IPS-NIHi11 (cell line): ENCODE results near the gene MFSD12.

Experiments used
- DNase-seq: peaks from one replicate; pipeline ENCODE4 v3.0.0; 2012; ENCODE audit warnings: mixed read lengths, low spot score

The MFSD12 gene

GRCh38 chr19:3557461-3558248, at the start of gene MFSD12:
Gene MFSD12, minus strand, starts transcription at chr19:3557586. Its CDS starts 183 bp downstream, at chr19:3557403.
- peak; percentile 100 for DNase-seq

- peak; percentile 90 for DNase-seq
These were observed 49.4 kb upstream of the MFSD12 start, which contains the start of gene TBXA2R for GRCh38 chr19:3606690-3607289. Gene TBXA2R, minus strand, starts transcription at chr19:3606875. Its CDS starts 6,241 bp downstream, at chr19:3600634.

- peak; percentile 76 for DNase-seq
These were observed 48.8 kb upstream of the MFSD12 start for GRCh38 chr19:3606174-3606689.

- DNase-seq, result no peak
These were observed 48.4 kb upstream of the MFSD12 start for GRCh38 chr19:3605770-3606169.

GRCh38 chr19:3605361-3605760, 48.0 kb upstream of the MFSD12 start:
- no peak for DNase-seq

- no peak for DNase-seq
These were observed 47.6 kb upstream of the MFSD12 start for GRCh38 chr19:3604987-3605343.

- DNase-seq, result no peak
These were observed 47.0 kb upstream of the MFSD12 start for GRCh38 chr19:3604227-3604986.

- no peak for DNase-seq
These were observed 45.9 kb upstream of the MFSD12 start for GRCh38 chr19:3603121-3603811.

GRCh38 chr19:3601021-3601420, 43.6 kb upstream of the MFSD12 start:
- no peak for DNase-seq

- peak; percentile 86 for DNase-seq
These were observed 42.4 kb upstream of the MFSD12 start for GRCh38 chr19:3599776-3600187.

- no peak for DNase-seq
These were observed 38.2 kb upstream of the MFSD12 start for GRCh38 chr19:3595521-3596061.

- DNase-seq, result peak; percentile 80
These were observed 35.8 kb upstream of the MFSD12 start for GRCh38 chr19:3593156-3593555.

- no peak for DNase-seq
These were observed 34.7 kb upstream of the MFSD12 start for GRCh38 chr19:3591876-3592613.

GRCh38 chr19:3590991-3591659, 33.7 kb upstream of the MFSD12 start:
- DNase-seq, result no peak

GRCh38 chr19:3589949-3590348, 32.6 kb upstream of the MFSD12 start:
- DNase-seq, result no peak

GRCh38 chr19:3589439-3589838, 32.1 kb upstream of the MFSD12 start:
- DNase-seq, result no peak

GRCh38 chr19:3586707-3587346, 29.4 kb upstream of the MFSD12 start:
- DNase-seq, result no peak

GRCh38 chr19:3586127-3586626, 28.8 kb upstream of the MFSD12 start:
- DNase-seq, result peak; percentile 87

- peak; percentile 59 for DNase-seq
These were observed 28.1 kb upstream of the MFSD12 start, which contains the start of gene GIPC3 for GRCh38 chr19:3585301-3586126. Gene GIPC3, plus strand, starts transcription at chr19:3585478. Its CDS starts 120 bp downstream, at chr19:3585598.
